CD4-positive, alpha-beta T cell (primary cell): ENCODE measurements around the gene P4HA1. TPM values are rescaled to one million over a fixed set of nuclear protein-coding genes. Genes with fewer than 3 reads are reported as not detected.

ENCODE experiments used
- ATAC-seq: fragments of 200-7000 bp; cut with Tn5 transposase; one replicate; pipeline ENCODE4 v1.10.0; 2022; ENCODE audit warnings: mild to moderate bottlenecking; ENCODE audit not compliant: poor library complexity
- CTCF ChIA-PET: fragments of 350-600 bp; sonication (Branson Sonifier 250); formaldehyde crosslinking; loops from one replicate; lab custom pipeline; 2021; ENCODE audit warnings: antibody characterized with exemption, inconsistent platforms; lab: Charles Lee
- POLR2A ChIA-PET: fragments of 350-600 bp; sonication (Branson Sonifier 250); formaldehyde crosslinking; loops from one replicate; lab custom pipeline; 2021; ENCODE audit warnings: antibody characterized with exemption, inconsistent platforms; lab: Charles Lee
- DNase-seq, 14 experiments: peaks; one replicate each; pipeline ENCODE4 v3.0.0-alpha.2; 2013 to 2020; ENCODE audit warnings: mixed read lengths in 2 of 14
- H3K27ac ChIP-seq, 2 donors: one replicate each; pipeline versions ENCODE4 v1.5.1 to v1.7.0; 2013; ENCODE audit warnings: low read length in 2 of 2, low read depth in 1 of 2, mild to moderate bottlenecking in 1 of 2
- H3K27me3 ChIP-seq, 2 experiments: 1 replicate in 1 of 2; 2 replicates in 1 of 2; pipeline versions ENCODE4 v1.6.1 to v1.7.0; 2013; ENCODE audit warnings: low read length in 2 of 2, control low read depth in 1 of 2, mild to moderate bottlenecking in 1 of 2, moderate library complexity in 1 of 2; ENCODE audit not compliant: insufficient read depth in 2 of 2, control insufficient read depth in 1 of 2
- H3K36me3 ChIP-seq: one replicate; pipeline ENCODE4 v1.6.1; 2013; ENCODE audit warnings: low read length, control low read depth; ENCODE audit not compliant: insufficient read depth
- H3K4me1 ChIP-seq: one replicate; pipeline ENCODE4 v1.6.1; 2013; ENCODE audit warnings: low read length, control low read depth; ENCODE audit not compliant: insufficient read depth
- H3K4me3 ChIP-seq: one replicate; pipeline ENCODE4 v1.5.1; 2013; ENCODE audit warnings: mild to moderate bottlenecking, low read length, moderate library complexity
- H3K9me3 ChIP-seq, 2 experiments: 1 replicate in 1 of 2; 2 replicates in 1 of 2; pipeline versions ENCODE4 v1.6.1 to v1.7.0; 2013; ENCODE audit warnings: low read length in 2 of 2, mild to moderate bottlenecking in 2 of 2, control low read depth in 1 of 2, moderate library complexity in 1 of 2; ENCODE audit not compliant: control insufficient read depth in 1 of 2, insufficient read depth in 1 of 2
- H3K27ac Mint-ChIP-seq: one replicate; pipeline ENCODE4 v1.8.0; 2020; ENCODE audit warnings: mixed read lengths
- H3K27me3 Mint-ChIP-seq: one replicate; pipeline ENCODE4 v1.8.0; 2021; ENCODE audit warnings: mixed read lengths
- H3K36me3 Mint-ChIP-seq: one replicate; pipeline ENCODE4 v1.8.0; 2021; ENCODE audit warnings: low read depth, mixed read lengths
- H3K4me1 Mint-ChIP-seq: one replicate; pipeline ENCODE4 v1.8.0; 2021; ENCODE audit warnings: low read depth, mixed read lengths
- H3K4me3 Mint-ChIP-seq: one replicate; pipeline ENCODE4 v1.8.0; 2020; ENCODE audit warnings: mild to moderate bottlenecking, mixed read lengths
- H3K9me3 Mint-ChIP-seq: one replicate; pipeline ENCODE4 v1.8.0; 2020; ENCODE audit warnings: mixed read lengths
- CTCF ChIP-seq: fragments of 200-600 bp; IDR thresholded peaks from one replicate; pipeline ENCODE4 v1.8.0; 2022; ENCODE audit warnings: antibody characterized with exemption, mild to moderate bottlenecking
- intact Hi-C, 2 experiments: fragments of 100-400 bp; cut with DNase I in 1 of 2; cut with micrococcal nuclease in 1 of 2; formaldehyde crosslinking; loops; one replicate each; pipeline versions ENCODE4 v1.15.1 to v1.9.0; 2023 to 2025; cut with DNase I, micrococcal nuclease
- total RNA-seq, 174 experiments: library from RNA in 2 of 174; stranded (reverse) in 2 of 174; gene quantifications; one replicate each; pipeline ENCODE4 v1.2.3 and lab custom pipeline; 2021 to 2026

P4HA1 gene
- total RNA-seq, 2 experiments from 2014 or later: 9.0 to 9.1 TPM

GRCh38 chr10:72979709-72980108, 117.0 kb downstream of the P4HA1 start:
- CTCF ChIA-PET: no interaction called here
- Histone ChIP-seq H3K4me1 (no peaks in the 10 kb centered on the region), H3K36me3 (no peaks in the 10 kb centered on the region), H3K9me3 (peaks cover 28 to 56% of the 10 kb centered on the region in 2 experiments), H3K4me3 (no peak overlapping the region), H3K27me3 (peaks cover 0 to 5% of the 10 kb centered on the region in 2 experiments), H3K27ac (no peak overlapping the region)
- Mint-ChIP-seq H3K36me3 (peaks cover 18% of the 10 kb centered on the region), H3K9me3 (peaks cover 37% of the 10 kb centered on the region), H3K4me1 (no peaks in the 10 kb centered on the region), H3K27me3 (peaks cover 23% of the 10 kb centered on the region), H3K4me3 (no peak overlapping the region), H3K27ac (no peak overlapping the region)
- intact Hi-C loops: no loop called here
- POLR2A ChIA-PET: no interaction called here
- ATAC-seq (no peak), DNase-seq (no peak)
- TF ChIP-seq CTCF: no peak

GRCh38 chr10:72976886-72977285, 119.8 kb downstream of the P4HA1 start:
- Mint-ChIP-seq H3K9me3 (peaks cover 31% of the 10 kb centered on the region), H3K36me3 (peaks cover 18% of the 10 kb centered on the region), H3K27ac (no peak overlapping the region), H3K27me3 (peaks cover 25% of the 10 kb centered on the region), H3K4me1 (no peaks in the 10 kb centered on the region), H3K4me3 (no peak overlapping the region)
- TF ChIP-seq CTCF: no peak
- ChIA-PET POLR2A (no interaction called here), CTCF (no interaction called here)
- intact Hi-C loops: no loop called here
- Histone ChIP-seq H3K27me3 (peaks cover 0 to 5% of the 10 kb centered on the region in 2 experiments), H3K36me3 (no peaks in the 10 kb centered on the region), H3K4me1 (no peaks in the 10 kb centered on the region), H3K4me3 (no peak overlapping the region), H3K9me3 (peaks cover 20 to 48% of the 10 kb centered on the region in 2 experiments), H3K27ac (no peak overlapping the region)
- ATAC-seq: no peak
- no peak for DNase-seq

Other genes with a start within 250 kb of the P4HA1 start
- not detected for gene OIT3, start 203.1 kb downstream of the P4HA1 start, total RNA-seq
- not detected for gene PLA2G12B, start 142.1 kb downstream of the P4HA1 start, total RNA-seq
- under 1 TPM; 0.67 to 0.82 TPM for gene NUDT13, start 13.6 kb upstream of the P4HA1 start, total RNA-seq
- 10 to 100 TPM; 50.5 to 57.7 TPM for gene ECD, start 71.1 kb upstream of the P4HA1 start, total RNA-seq
- gene FAM149B1, start 71.3 kb upstream of the P4HA1 start, total RNA-seq: 1 to 10 TPM; 7.0 to 7.7 TPM
- gene DNAJC9, start 150.4 kb upstream of the P4HA1 start, total RNA-seq: 10 to 100 TPM; 15.4 to 15.8 TPM
- 10 to 100 TPM; 28.3 to 31.9 TPM for gene MRPS16, start 155.8 kb upstream of the P4HA1 start, total RNA-seq